ENCODE results near the gene FCN2.

The FCN2 gene

DNA sequence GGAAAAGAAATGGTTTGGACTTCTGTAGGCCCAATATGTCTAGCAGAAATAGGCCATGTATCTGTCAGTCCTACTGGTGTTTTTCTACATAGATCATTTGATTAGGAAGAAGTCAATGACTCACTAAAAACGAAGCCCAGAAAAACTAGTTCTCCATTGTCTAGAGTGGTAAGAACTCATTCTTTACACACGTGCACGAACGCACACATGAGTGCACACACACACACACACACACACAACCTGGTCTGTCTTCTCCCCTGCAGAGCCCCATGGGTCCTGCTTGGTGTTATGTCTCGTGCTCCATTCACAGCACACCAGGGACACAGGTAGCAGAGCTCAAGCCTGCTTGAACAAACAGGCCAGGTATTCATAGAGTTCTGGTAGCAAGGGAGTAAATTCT, 52.0 kb downstream of the FCN2 start:
- no peak for DNase-seq (ENCODE audit: low read depth)

DNA sequence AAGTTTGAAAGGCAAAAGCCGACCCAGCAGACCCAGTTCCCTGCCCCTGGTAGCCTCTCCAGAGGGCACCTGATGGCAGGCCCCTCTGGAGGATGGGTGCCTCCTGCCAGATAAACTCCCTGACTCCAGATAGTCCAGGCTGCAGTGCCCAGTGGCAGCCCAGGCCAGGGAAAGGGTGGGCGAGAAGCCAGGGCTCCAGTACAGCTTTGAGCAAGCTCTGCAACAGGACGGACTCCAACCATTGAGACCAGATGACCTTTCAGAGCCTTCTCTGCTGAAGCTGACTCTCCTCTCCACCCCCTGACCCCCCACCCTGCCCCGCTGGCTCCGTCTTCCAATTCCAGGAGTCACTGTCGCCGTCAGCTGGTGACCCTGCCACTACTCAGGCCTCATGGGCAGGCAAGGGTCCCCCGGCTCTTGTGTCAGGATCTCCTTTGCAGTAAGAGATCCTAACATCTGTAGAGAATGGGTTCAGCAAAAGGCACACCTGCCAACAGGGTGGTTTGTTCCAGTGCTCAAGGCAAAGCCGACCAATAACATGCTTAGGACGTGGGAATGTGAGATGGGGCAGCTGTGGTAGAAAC, 52.6 kb downstream of the FCN2 start:
- no peak for DNase-seq (ENCODE audit: low read depth)

DNA sequence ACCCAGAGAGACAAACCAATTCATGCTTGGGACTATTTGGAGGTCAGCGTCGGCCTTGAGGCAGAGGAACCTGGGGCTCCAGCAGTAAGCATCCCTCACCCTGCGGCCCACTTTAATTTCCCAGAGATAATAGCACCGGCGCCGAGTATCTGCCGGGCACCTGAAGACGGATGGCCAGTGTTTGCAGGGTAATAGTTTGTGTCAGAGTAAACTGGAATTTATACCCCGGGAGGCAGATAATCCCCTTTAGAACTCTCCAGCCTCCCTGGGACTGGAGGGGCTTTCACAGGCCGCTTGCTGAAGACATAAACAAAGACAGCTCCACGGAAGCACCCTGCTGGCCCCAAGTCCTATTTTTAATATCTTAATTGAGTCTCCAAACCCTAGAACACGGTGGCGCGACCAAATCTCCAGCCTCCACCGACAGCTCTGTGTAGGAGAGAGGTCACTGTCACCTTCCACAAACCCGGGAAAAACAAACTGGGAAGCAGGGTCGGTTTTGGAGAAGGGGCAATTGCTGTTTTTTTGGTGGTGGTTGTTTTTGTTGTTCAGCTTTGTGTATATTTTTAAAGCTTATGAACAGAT, 54.5 kb downstream of the FCN2 start:
- DNase-seq (ENCODE audit: low read depth): no peak

DNA sequence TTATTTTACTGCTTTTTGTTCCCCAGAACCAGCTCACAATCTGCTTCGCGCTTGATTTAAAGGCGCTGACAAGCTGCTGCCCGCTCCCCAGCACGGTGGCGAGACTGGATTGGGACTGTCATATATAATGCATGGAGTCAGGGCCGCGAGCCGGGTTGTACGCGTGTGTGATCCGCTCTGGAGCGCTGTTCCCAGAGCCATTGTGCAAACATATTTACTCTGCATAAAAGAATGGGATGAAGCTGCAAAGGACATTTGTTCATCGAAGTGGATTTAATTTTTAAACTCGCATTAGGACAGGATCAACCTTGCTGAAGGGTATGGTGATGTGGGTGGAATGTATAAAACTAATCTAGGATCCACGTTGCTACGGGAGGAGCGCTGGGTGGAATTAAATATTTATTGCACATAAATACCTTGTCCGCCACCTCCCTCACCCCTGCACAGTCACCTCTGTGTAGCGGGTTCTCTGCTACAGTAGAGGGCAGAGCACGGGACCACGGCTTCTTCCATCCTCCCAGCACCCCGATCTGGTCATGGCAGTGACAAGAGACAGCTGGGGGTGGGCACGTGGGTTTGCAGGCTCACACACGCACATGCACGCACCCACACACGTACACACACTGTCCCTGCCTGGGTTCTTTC, 55.2 kb downstream of the FCN2 start:
- DNase-seq (ENCODE audit: low read depth): no peak

- DNase-seq (ENCODE audit: low read depth): no peak
These were observed 55.9 kb downstream of the FCN2 start for GRCh38 chr9:134936346-134937163.
